Kidney tubule cell (primary cell): ENCODE results near the gene ADGRD1.

ENCODE experiments used
- DNase-seq: peaks from one replicate; pipeline ENCODE4 v3.0.0-alpha.2; 2018; ENCODE audit warnings: low spot score

The ADGRD1 gene

DNA sequence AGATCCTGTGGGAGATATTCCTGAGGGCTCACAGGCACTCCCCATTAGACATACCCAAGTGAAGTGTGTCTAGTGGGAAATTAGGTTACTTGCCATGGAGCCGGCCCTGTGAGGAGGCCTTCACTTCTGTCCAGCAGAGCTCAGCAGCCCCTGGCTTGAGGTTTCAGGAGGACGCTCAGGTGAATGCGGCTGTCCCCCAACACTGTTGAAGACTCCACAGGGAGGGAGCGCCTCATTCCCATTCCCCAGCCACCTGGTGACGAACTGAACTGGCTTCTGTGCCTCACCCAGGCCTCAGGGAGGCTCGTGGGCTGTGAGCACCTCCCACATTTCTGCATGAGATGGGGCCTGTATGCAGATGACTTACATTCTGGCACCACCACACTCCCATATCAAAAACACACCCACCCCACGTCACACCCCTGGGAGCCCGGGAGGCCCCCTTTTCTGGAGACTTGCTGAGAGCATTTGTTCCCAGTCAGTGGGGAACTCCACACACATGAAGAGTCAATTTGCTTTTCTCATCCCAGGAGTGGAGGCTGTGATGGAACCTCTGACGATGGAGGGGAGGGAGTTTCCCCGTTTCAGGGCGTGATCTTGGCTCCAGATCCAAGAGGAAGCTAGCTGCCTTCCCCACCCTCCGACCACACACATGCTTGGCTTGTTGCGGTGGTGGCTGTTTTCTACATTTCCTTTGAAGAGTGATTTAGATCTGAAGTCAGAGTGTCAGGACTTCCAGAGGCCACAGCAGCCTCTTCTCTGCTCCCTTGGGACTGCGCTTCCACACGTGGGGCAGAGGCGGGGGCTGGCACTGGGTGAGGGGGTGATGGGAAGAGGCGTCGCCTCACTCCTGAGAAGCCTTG, 120.7 kb downstream of the ADGRD1 start:
- no peak for DNase-seq

DNA sequence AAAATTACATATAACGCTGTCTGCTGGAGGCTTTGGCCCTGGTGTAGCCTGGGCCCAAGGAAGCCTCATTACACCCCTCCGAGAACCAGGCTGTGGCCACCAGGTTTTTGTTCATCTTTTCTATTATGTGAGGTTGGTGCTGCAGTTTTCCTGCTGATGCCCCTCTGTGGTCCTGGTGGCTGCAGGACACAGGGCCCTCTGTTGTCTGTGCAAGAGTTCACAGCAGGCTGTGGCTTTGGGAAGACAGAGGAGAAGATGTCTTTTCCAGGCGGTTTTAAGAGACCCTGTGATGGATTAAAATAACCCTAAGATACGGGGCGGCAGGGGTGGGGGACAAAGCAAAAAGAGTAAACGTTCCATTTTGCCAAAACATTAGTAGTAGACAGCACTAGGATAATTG, 121.5 kb downstream of the ADGRD1 start:
- DNase-seq, result no peak

DNA sequence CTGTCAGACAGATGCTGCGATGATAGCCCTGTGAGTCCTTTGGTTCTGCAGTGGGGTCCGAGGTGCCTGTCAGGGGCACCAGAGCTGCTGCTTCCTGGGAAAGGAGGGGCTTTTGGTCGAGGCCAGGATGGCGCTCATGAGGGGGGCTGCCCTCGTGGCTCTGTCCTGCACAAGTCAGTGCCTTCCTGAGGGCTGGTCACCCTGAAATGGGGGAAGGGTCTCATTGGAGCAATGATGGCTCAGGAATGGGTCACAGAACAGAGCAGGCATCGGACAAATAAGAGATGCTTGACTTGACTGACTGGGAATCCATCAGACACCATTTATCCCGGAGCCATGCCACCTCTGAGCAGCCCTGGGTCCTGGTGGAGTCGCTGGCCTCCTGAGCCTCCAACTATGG, 121.9 kb downstream of the ADGRD1 start:
- DNase-seq, result no peak

DNA sequence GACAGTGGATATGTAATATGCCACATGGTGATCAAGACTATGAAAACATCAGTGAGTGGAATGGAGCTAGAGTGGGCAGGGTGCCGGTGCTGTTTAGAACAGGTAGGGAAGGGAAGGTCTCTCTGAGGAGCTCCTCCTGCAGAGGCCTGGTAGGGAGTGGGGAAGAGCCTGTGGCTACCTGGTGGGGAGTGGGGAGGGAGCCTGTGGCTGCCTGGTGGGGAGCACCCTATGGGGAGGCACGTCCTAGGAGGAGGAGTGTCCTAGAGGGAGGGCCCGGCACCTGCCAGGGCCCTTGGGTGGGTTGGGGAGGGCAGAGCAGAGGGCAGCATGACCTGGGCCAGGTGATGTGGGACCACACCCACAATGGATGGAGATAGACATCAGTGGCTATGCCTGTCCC, 122.6 kb downstream of the ADGRD1 start:
- DNase-seq, result no peak

DNA sequence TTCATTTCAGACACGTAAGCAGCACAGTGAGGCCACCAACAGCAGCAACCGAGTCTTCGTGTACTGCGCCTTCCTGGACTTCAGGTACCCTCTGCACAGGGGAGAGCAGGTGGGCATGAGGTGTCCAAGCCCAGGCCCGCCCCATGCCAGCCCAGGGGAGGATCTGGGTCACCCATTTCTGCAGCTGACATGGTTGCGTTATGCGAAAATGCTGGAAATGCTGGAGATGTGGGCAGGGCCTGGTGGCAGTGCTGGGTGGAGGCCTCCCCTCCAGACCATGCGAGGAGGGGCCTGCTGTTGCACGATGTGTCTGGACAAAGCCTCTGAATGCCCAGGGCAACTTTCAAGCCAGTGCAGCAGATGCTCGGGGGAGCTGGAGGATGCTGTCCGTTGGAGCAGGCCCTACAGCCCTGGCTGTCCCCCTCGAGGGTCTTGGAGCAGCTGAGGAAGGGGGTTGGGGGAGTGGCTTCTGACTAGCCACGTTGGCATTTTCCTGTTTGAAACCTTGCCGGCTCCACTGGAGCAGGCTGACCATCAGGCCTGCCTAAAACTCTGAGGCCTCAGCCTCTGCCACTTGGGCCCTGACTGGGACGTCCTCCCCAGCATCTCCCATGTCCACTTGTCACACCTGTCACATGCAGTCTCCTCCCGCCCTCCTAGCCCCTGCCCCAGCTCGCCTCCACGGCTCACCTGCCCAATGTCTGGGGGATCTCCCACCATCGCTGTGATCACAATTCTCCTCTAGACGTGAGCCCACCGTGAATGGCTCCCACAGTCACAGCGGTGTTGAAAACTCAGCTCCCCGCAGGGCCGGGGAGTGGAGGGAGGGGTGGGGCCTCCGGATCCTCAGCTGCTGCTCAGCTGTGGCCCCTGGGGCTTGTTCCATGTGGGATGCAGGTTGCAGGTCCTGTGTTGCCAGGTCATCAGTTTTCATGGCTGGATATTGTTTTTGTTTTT, 123.4 kb downstream of the ADGRD1 start:
- no peak for DNase-seq

DNA sequence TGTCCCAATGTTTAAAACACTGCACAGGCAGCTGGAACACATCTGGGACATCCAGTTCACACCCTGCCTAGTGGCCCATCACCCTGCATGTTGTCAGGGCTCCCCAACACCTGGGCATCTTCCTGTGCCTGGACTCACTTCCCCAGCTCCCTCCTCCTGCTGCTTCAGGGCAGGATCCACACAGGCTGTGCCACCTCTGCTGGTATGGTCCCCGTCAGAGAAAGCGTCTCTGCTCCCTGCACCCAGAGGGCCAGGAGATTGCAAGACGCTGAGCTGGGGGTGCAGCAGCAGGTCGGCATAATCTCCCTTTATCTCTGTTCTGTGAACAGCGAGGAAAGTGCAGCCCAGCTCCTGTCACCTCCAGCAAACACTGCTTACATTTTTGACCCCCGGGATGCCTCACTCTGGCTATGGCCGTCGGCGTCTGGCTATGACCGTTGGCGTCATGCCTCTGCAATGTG, 124.3 kb downstream of the ADGRD1 start:
- no peak for DNase-seq

DNA sequence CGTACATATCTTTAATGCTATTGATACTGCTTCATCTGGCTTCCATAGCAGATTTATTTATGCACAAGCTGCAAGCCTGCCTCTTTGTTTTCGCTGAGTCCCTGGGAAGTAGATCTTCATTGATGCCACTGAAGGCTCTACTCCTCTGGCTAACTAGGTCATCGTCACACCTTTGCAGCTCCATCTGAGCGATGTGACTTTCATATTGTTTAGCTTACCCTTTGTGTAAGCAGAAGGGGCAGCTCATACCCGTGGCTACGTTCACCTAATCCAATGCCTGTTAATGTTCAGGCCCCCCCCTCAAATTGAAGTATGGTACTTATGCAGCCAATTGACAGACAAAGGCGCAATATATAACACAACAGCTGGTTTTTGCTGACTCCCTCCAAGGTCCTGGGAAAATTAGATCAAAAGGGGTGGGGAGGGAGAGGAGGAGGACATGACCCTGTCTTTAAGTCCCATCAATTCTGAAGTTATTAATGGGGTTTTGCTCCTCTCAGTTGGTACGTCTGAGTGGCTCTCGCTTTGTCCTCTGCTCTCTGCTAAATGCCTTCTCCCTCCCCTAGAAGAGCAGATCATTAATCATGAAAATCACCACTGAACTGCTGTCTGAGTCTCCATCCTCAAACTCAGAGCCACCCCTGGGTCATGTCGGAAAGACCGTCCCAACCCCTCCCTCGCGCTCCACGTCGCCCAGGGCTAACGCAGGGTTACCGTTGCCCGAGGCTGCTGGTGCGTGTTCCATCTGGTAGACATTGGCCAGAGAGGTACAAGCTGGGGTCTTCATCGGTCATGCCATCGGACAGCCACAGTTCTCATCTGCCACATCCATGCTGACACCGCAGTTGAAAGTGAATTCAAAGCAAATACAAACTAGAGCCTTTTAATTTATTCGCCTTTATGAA, 128.8 kb downstream of the ADGRD1 start:
- DNase-seq, result no peak

DNA sequence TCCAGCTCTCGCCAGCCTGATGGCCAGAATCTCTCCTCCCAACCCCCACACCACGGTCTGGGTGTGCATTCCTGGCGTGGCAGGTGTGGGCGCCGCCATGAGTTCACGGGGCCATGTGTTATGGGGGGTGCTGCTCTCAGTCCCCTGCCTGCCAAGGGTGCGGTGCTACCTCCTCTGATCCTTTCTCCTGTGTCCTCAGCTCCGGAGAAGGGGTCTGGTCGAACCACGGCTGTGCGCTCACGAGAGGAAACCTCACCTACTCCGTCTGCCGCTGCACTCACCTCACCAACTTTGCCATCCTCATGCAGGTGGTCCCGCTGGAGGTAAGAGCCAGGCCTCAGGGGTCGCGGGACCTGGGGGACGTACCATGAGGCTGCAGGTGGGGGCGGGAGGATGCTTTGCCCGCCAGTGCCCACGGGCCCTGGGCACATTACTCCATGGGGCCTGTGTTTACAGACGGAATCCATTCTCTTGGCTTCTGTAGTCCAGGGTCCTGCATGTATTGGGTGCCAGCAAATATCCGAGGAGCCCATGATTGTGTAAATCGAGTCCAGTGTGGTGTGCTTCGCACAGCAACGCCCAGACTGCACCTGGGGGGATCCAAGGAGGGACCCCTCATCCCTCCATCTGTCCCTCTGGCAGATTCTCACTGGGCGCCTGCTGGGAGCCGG, 130.8 kb downstream of the ADGRD1 start:
- no peak for DNase-seq

DNA sequence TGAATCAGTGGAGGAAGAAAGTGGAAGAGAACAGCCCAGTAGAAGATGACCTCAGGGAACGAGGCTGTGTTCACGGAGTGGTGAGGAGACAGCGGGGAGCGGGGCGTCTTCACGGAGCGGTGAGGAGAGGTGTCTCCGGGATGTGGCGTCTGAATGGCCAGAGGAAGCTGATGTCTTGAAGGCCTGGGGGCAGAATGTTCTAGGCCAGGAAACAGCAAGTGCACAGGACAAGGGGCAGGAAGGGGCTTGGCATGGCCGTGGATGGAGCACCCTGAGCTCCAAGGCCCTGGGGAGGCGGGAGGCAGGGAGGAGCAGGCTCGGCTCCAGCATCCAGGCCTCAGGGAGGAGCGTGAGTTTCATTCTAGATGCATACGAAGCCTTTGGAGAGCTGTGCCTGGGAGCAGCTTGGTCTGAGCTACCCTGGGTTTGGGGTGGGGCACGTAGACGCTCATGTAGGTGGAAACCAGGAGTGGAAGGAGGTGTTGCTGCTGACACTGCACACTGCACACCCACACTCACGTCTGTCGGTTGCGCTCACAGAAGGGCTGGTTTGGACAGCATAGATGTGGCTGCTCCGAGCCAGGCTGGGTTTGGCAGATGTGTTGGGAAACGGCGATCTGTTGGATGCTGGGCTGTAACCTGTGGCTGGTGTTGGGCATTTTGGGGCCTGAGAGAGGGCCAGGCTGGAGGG, 131.6 kb downstream of the ADGRD1 start:
- no peak for DNase-seq

DNA sequence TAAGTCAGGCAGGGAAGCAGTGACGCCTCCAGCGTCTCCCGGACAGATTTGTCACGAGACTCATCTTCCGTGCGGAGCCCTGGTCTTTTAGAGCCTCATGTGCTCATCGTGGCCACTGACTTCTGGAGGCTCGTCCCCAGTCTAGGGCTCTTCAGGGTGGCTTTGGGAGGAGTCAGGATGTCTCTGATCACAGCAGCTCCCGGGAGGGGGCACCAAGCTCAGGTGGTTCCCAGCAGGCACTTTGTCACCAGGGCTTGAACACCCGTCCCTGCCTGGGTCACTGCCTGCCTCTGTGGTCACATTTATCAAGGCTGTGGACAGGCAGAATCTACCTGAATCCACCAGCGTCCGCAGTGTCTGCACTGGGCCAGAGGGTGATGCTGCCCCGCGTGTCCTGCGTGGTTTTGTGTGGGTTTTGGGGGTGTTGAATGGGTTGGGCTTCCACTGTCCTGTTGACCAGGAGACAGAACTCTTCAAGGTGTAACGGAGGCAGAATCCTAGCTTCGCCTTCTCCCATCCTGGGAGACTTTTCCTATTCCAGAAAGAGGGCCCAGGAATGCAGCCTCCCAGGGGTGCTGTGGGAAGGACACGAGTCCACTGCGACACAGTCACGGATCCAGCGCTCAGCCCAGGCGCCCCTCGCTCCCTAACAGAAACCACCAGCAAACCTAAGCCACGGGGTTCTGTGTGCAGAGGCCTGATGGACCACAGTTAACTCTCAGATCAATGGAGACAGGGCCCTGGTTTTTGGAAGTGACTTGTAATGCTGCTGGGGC, 132.3 kb downstream of the ADGRD1 start:
- DNase-seq, result no peak

DNA sequence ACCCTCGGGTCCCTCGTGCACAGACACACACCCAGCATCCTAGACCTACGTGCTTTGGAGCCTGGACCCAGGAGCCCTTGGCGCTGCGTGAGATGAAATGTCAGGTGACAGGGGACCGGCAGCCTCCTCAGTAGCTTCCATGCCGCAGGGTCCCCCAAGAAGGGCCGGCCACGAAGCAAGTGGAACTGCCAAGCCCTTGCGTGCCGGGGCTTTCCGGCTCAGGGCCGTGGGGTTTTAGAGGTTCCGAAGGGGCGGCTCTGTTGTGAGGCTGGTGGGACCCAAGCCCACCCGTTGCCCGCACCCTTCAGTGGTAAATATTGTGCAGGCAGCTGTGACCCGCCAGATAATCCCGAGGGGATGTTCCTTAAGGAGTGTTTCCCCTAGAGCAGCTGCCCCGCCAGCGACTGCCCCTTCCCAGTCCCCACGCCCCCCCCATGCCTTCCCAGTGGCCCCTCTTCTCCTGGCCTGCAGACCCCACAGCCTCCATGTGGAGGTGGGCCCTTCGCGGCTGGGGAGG, 133.7 kb downstream of the ADGRD1 start:
- DNase-seq, result no peak

DNA sequence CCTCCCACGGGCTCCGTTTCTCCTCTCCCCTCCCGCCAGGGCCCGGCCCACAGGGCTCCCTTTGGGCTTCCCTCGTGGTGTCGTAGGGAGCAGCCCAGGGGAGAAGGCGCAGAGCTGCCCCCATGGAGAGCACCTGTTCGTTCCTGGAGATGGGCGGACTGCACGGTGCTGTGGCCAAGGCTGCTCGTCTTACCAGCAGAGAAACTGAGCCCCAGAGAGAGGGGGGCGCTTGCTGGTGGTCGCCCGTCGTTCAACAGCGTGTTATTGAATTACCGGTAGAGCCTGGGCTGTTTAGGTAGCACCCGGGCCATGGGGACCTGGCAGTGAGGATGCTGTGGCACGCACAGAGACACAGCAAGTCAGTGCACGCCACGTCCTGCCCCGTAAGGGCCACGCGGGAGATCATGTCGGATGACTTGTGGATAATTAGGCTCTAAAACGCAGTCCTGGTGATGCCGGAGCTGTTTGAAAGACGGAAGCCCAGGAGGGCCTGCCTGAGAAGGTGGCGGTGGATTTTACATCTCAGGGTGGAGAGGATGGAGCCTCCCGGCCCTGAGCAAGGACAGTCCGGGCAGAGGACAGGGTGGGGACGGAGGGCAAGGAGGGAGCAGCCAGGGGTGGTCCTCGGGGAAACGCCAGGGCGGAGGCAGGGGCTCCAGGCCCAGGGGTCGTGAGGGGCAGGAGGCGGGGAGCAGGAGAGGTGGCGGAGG, 134.4 kb downstream of the ADGRD1 start:
- no peak for DNase-seq

DNA sequence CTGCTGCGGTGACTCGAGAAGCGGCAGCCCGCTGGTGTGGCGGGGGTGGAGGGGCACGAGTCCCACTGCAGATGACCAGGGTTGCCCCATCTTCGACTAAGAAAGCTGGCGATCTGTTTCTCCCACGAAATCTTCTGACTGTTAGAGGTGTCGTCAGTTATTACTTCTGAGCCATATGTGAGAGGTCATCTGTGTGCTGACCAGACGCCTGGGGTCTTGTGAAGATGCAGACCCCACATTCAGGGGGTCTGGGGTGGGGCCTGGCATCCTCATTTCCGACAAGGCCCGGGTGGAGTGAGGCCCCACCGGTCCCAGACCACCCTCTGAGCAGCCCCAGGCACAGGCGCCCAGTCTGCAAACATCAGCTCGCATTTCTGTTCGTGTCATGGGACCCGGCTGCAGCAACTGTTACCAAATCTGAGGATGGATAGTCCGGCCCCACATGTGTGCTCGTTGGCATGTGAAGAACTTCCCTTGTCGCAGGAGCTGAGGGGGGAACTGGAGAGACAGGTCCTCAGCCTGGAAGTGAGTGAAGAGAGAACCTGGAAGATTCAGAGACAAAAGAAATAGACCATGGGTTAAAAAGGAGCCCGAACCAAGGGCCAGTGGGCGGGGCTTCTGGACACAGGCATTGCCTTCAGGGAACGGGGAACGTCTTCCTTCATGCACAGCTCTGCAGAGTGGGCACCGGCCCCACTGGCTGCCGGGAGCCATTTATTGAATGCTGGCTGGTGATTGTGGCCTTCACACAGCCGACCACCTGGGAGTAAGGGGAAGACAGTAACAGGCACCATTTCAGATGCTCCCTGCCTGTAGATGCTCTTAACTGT, 135.2 kb downstream of the ADGRD1 start:
- DNase-seq, result no peak

DNA sequence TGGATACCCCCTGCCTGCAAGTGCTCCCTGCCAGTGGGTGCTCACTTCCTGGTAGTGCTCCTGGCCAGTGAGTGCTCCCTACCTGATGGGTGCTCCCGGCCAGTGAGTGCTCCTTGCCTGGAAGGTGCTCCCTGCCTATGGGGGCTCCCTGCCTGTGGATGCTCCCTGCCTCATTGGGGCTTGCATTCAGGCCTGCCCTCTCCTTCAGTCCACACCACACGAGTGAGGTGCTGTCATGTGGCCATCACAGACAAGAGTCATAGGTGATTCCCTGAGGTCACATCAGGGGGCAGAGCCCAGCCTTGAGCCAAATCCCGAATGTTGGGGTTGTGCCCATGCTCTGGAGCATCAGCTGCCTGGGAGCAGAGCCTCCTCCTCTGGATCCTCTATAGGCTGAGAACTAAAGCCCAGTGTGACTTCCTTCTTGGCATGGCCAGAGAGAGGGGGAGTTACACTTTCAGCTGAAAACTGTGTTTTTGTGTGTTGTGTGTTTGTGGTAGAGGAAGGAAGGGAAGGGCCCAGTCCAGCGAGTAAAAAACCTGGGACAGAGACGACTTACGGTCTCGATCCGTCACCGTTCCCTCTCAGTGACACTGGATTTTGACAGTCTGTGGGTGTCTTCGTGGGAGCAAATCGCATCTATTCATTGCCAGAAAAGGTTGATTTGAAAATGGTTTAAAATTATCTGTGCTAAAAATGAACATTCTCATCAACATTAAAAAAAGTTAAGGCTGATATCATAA, 136.0 kb downstream of the ADGRD1 start:
- DNase-seq, result no peak

DNA sequence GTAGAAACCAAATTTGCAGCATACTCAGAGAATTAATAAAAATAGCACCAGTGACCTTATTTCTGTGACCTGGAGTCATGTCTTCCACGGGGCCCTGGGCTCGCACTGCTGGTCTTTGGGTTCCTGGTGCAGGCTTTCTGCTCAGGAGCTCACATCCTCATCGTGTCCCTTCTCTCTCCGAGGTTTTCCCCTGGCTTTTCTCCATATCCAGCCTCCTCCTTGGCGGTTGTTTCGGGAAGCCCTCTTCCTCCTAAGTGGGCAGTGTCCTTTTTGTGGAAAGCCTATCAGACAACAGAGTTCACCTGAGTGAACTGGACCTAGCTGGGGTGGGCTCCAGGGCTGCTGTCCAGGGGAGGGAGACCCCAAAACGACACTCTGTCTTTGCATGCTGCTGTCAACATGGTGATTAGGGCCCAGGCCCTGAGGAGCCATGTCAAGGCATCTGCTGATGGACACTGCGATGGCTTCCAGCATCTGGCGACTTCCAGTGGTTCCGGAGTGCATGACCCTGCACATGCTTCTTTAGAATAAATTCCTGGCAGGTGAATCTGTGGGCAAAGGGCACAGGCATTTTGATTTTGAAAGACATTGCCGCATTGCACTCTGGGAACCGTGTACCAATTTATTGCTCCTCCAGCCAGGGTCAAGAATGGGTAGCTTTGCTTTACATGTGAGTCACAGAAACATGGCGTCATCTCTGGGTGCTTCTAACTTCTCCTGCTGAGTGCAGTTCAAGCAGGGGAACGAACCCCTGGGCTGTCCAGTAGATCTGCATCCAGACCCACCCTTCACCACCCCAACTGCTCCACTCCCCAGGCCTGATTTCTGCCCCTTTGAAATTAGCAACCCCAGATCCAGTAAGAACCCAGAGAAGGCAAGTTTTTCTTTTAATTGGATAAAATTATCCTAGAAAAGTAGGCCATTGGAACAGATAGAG, 136.8 kb downstream of the ADGRD1 start:
- no peak for DNase-seq

DNA sequence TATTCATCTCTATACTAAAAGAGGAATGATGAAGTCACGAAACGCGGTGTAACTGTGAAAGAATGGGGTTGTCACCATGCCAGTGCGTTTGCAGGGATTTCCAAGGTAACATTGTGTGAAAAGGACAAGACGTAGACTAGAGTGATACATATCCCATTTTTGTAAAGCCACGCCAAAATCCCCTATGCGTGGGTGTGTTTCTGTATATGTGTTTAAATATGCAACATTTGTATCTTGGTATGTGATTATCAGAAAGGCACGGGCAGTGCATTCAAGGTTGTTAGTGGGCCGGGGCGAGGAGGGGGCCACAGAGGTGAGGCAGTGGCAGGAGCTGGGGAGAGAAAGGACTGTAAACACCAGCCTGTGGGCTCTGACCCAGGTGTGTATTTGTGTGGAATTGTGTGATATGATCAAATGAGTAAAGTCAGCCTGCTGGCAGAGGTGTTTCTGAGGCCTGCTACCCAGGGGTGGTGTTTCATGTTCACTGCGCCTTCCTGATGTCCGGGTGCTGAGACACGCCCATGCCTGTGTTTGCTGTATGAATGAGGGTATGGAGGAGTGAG, 137.8 kb downstream of the ADGRD1 start:
- no peak for DNase-seq
